Heart right ventricle (tissue), 16 donors: ENCODE results near the gene ZIC4. TPM values are rescaled to one million over a fixed set of nuclear protein-coding genes. Genes with fewer than 3 reads are reported as not detected.

Source experiments
- ATAC-seq, 8 donors: fragments of 200-7000 bp; cut with Tn5 transposase; one replicate each; pipeline ENCODE4 v1.9.1; 2020; ENCODE audit warnings: mild to moderate bottlenecking in 8 of 8, moderate library complexity in 8 of 8, moderate number of reproducible peaks in 1 of 8
- DNase-seq, 2 donors: peaks; one replicate each; pipeline ENCODE4 v3.0.0-alpha.2; 2020
- H3K27ac ChIP-seq, 10 donors: fragments of 200-600 bp; sonication (generic) in 2 of 10; one replicate each; pipeline versions ENCODE4 v1.5.0 to v1.8.0; 2020 to 2022; ENCODE audit warnings: mild to moderate bottlenecking in 3 of 10
- H3K27me3 ChIP-seq, 7 donors: fragments of 200-600 bp; one replicate each; pipeline ENCODE4 v1.8.0; 2021 to 2022; ENCODE audit warnings: mild to moderate bottlenecking in 2 of 7
- H3K36me3 ChIP-seq, 9 donors: fragments of 200-600 bp; sonication (generic) in 1 of 9; one replicate each; pipeline versions ENCODE4 v1.5.0 to v1.8.0; 2020 to 2022; ENCODE audit warnings: mild to moderate bottlenecking in 2 of 9
- H3K4me1 ChIP-seq, 9 donors: fragments of 200-600 bp; sonication (generic) in 1 of 9; one replicate each; pipeline versions ENCODE4 v1.5.0 to v1.8.0; 2020 to 2022; ENCODE audit warnings: mild to moderate bottlenecking in 4 of 9
- H3K4me3 ChIP-seq, 10 donors: fragments of 200-600 bp; sonication (generic) in 2 of 10; one replicate each; pipeline versions ENCODE4 v1.5.0 to v1.8.0; 2020 to 2022; ENCODE audit warnings: mild to moderate bottlenecking in 7 of 10, moderate library complexity in 2 of 10
- H3K9me3 ChIP-seq, 11 donors: fragments of 200-600 bp in 10 of 11; sonication (generic) in 2 of 11; one replicate each; pipeline versions ENCODE4 v1.5.0 to v1.8.0; 2013 to 2022; ENCODE audit warnings: mild to moderate bottlenecking in 2 of 11, control low read depth in 1 of 11, moderate library complexity in 1 of 11
- CTCF ChIP-seq, 9 donors: fragments of 200-600 bp; sonication (generic) in 2 of 9; IDR thresholded peaks; one replicate each; pipeline versions ENCODE4 v1.5.0 to v1.8.0; 2021 to 2022; ENCODE audit warnings: antibody characterized with exemption in 9 of 9, mild to moderate bottlenecking in 5 of 9, moderate library complexity in 1 of 9
- WGBS, 2 donors: extraction: QIAGEN DNeasy Blood & Tissue Kit; methylation state at CpG; one replicate each; pipeline ENCODE4 v1.1.7; 2013; ENCODE audit warnings: inconsistent platforms in 1 of 2; 5-methylcytosine and 5-hydroxymethylcytosine counted together
- intact Hi-C, 10 donors: fragments of 100-400 bp; cut with DNase I; formaldehyde crosslinking; loops; one replicate each; pipeline versions ENCODE4 v1.11.1 to v1.14.2; 2022
- polyA plus RNA-seq, 2 donors: library from polyadenylated mRNA; stranded (reverse); fragments of 200-250 nt; gene quantifications; one replicate each; pipeline ENCODE4 v1.2.3, GENCODE V29; 2013
- total RNA-seq, 10 donors: library from RNA; stranded (reverse); fragmentation: NEBNext Ultra II Directional in 3 of 10; extraction: Animal tissue kit (Norgen Biotek cat#: 25700) in 3 of 10; gene quantifications; one replicate each; pipeline versions ENCODE4 v1.2.1 to v1.2.4, GENCODE V29; 2021 to 2023
- donor health status: Arrhythmogenic right ventricular cardiomyopathy.
- donor health status: ischemic (EF 13 %, LVEDD 7.1; RV severe dilation, severe dysfunction).
- donor health status: healthy with polysubstance abuse.
- donor health status: DM: no; HTN: yes; CAD: no.
- donor health status: DM: no; HTN: no; CAD: no.
- donor health status: ischemic (EF 25% LVEDD 6.9; RV normal size, moderate dysfunction).
- donor health status: ischemic (EF 25% LVEDD 5.7; RV mildly dilated, moderate dysfunction).
- donor health status: healthy.
- donor health status: DM: yes; HTN: yes; CAD: no.
- donor health status: Ischemic cardiomyopathy.
- donor health status: ischemic (EF 35%, LVEDD 5.7; RV mildly dilated, moderate dysfunction).
- donor health status: nonischemic (EF 11% LVEDD 7.7; RV severe dilation, severe dysfunction).
- donor health status: DM: yes; HTN: yes; CAD: no.
- donor health status: PGD.
- donor health status: ischemic (EF 29% LVEDD 5.4; RV normal size, mild dysfunction).
- donor health status: nonischemic (EF 23%, LVEDD 6.1; RV moderate dilation, normal function).

Gene ZIC4
- total and polyA plus RNA-seq, 12 donors, result not detected

DNA sequence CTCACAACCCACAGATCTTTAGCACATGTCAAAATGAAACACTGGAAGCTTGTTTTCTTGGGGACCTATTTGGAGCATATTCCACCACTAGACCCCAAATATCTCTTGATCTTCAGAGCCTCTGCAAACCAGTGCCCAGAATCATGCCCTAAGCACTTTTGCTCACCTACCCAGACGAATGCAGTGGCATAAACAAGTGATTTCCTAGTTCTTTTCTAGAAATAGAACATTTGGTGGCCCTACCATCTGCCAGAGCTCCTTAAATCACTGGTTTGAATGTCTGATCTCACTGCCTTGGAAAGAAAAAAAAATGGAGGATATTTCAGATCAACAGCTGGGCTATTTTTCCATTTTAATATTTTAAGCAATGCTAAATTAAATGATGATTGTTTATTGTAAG lies 5.3 kb downstream of the ZIC4 start:
- no peaks in the 10 kb centered on the region for H3K36me3 ChIP-seq
- peaks cover 32 to 100% (median 100%) of the 10 kb centered on the region in 7 donors for H3K27me3 ChIP-seq
- H3K4me3 ChIP-seq, result no peak overlapping the region
- ATAC-seq, result no peak
- peaks cover 0 to 20% (median 0%) of the 10 kb centered on the region in 9 donors for H3K4me1 ChIP-seq
- DNase-seq, result no peak
- H3K9me3 ChIP-seq, result no peaks in the 10 kb centered on the region
- H3K27ac ChIP-seq, result no peak overlapping the region
- WGBS, 2 donors, result 21 to 24% methylated on average over 1 of the region's 1 CpG
- TF ChIP-seq CTCF (IDR thresholded peaks at IDR 0.05), result no peak
- intact Hi-C loops, result no loop called here

DNA sequence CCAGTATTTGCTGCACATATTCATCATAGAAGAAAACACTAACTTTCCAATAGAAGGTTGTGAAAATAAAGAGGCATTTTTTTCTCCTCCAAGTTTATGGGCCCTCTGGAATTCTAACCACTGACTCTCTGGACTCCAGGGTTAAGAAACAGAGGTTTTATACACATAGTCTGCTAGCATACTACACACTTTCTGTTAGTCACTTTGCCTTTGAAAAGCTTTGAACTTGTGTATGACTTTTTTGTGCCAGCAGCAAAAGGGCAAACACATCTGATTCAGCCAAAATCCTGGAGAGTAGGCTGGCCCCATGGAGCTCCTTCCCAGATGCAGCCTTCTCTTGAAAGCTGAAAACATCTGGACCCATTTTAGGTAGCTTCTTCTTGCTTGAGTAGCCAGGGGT lies 6.2 kb downstream of the ZIC4 start:
- peaks cover 0 to 22% (median 0%) of the 10 kb centered on the region in 9 donors for H3K4me1 ChIP-seq
- no peak overlapping the region for H3K27ac ChIP-seq
- H3K4me3 ChIP-seq, result no peak overlapping the region
- ATAC-seq (no peak), DNase-seq (no peak)
- intact Hi-C loops, result no loop called here
- TF ChIP-seq CTCF (IDR thresholded peaks at IDR 0.05), result no peak
- H3K36me3 ChIP-seq, result no peaks in the 10 kb centered on the region
- H3K27me3 ChIP-seq, result peaks cover 32 to 100% (median 100%) of the 10 kb centered on the region in 7 donors
- no peaks in the 10 kb centered on the region for H3K9me3 ChIP-seq

GRCh38 chr3:147398813-147399534 lies 7.4 kb downstream of the ZIC4 start:
- Histone ChIP-seq H3K27me3 (peaks cover 35 to 100% (median 100%) of the 10 kb centered on the region in 7 donors), H3K4me1 (peaks cover 0 to 28% (median under 1%) of the 10 kb centered on the region in 9 donors), H3K36me3 (no peaks in the 10 kb centered on the region), H3K9me3 (no peaks in the 10 kb centered on the region), H3K4me3 (no peak overlapping the region), H3K27ac (no peak overlapping the region)
- ATAC-seq (no peak), DNase-seq (no peak)
- no peak for TF ChIP-seq CTCF (IDR thresholded peaks at IDR 0.05)
- WGBS, 2 donors, result 53 to 71% methylated on average over 2 of the region's 2 CpGs
- intact Hi-C loops, result no loop called here

DNA sequence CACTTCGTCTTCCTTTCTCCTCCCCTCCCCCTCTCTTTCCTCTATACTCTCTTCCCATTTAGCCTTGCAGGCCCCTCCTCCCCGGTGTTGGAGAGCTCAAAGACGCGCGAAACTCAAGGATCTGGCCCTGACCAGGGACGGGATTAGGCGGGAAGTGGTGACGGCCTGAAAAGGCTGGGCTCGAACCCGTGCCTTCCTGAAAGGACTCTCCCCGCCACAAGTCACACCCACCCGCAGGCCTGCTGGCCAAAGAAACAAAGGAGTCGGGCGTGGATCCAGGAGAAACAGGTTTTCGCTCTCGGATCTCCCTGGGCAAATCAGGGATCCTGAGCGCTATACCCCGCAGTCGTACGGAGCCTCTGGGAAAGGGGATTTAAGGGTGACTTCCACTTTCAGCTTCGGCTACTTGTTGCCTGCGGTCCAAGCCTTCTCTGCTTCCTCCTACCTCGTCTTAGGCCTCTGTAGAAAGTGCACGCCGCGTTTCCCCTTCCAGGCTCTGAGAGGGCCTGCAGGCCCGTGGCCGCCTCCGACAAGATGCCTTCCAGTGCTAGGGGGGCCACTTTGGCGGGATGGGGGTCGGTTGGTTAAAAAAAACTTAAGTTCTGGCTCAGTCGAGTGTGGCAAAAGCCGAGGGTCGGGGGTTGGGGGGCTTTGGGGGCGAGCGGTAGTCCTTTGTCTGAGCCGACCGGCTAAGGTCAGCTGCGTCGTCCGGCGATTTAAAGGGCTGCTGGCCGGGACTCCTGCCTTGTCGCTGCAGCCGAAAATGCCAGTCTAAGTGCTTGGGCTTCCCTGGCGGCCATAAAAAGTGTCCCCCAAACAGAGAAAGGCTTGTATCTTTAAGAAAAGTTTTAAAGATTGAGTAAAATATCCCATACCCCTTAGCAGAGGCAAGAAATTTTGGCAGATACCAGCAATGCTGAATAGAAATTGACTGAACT lies 8.2 kb downstream of the ZIC4 start:
- TF ChIP-seq CTCF (IDR thresholded peaks at IDR 0.05), result no peak
- H3K4me3 ChIP-seq, result no peak overlapping the region
- ATAC-seq (no peak), DNase-seq (no peak)
- H3K4me1 ChIP-seq, result peaks cover 2 to 36% (median 9%) of the 10 kb centered on the region in 9 donors
- H3K36me3 ChIP-seq, result no peaks in the 10 kb centered on the region
- H3K9me3 ChIP-seq, result no peaks in the 10 kb centered on the region
- intact Hi-C loops, result no loop called here
- H3K27ac ChIP-seq, result no peak overlapping the region
- H3K27me3 ChIP-seq, result peaks cover 43 to 100% (median 100%) of the 10 kb centered on the region in 7 donors
- WGBS, 2 donors, result 8 to 13% methylated on average over 46 of the region's 46 CpGs
